H1 (cell line): Measurements from ENCODE around the gene OR2T12. TPM values are rescaled to one million over a fixed set of nuclear protein-coding genes. Genes with fewer than 3 reads are reported as not detected.

Experiments used
- polyA plus RNA-seq, 7 experiments: library from polyadenylated mRNA; depleted of rRNA in 3 of 7; stranded (reverse) in 5 of 7; unstranded in 2 of 7; fragments of >200 nt in 5 of 7; fragments of 200-250 nt in 2 of 7; gene quantifications; 1 replicate in 5 of 7; 2 replicates in 1 of 7; 4 replicates in 1 of 7; pipeline versions ENCODE4 v1.2.1 to v1.2.3, GENCODE V29; 2011 to 2013; ENCODE audit warnings: missing spikeins in 2 of 7, mixed read lengths in 2 of 7
- total RNA-seq: library from RNA; stranded (reverse); fragmentation: NEBNext Ultra II Directional; extraction: Animal tissue kit (Norgen Biotek cat#: 25700); gene quantifications from 2 replicates; pipeline ENCODE4 v1.2.1, GENCODE V29; 2021
- TF ChIP-seq, protein P1 (sequence below): fragments of 300-600 bp; sonication (generic); IDR thresholded peaks from 2 replicates; pipeline ENCODE4 v1.7.1; 2012; ENCODE audit warnings: low read length, moderate library complexity, mild to moderate bottlenecking, inconsistent platforms; ENCODE audit not compliant: insufficient replicate concordance

Gene OR2T12
- total and polyA plus RNA-seq, 2 of the 8 experiments (the other 6 are each of a cell fraction or from before 2014, with no cell fraction given), result not detected

DNA sequence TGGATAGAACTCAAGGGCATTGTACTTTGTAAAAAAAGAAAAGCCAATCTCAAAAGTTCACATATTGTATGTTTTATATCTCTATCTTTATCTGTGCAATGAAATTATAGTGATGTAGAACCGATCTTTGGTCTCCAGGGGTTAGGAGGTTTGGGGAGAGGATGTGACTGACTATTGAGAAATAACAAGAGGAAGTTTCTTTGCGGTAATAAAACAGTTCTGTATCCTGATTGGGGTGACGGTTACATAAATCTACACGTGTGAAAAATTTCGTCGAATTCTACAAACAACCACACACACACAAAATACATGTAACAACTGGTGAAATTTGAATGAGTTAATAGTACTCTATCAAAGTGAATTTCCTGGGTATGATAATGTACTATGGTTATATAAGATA, 14.8 kb downstream of the OR2T12 start (continued):
- TF ChIP-seq, protein P1, sequence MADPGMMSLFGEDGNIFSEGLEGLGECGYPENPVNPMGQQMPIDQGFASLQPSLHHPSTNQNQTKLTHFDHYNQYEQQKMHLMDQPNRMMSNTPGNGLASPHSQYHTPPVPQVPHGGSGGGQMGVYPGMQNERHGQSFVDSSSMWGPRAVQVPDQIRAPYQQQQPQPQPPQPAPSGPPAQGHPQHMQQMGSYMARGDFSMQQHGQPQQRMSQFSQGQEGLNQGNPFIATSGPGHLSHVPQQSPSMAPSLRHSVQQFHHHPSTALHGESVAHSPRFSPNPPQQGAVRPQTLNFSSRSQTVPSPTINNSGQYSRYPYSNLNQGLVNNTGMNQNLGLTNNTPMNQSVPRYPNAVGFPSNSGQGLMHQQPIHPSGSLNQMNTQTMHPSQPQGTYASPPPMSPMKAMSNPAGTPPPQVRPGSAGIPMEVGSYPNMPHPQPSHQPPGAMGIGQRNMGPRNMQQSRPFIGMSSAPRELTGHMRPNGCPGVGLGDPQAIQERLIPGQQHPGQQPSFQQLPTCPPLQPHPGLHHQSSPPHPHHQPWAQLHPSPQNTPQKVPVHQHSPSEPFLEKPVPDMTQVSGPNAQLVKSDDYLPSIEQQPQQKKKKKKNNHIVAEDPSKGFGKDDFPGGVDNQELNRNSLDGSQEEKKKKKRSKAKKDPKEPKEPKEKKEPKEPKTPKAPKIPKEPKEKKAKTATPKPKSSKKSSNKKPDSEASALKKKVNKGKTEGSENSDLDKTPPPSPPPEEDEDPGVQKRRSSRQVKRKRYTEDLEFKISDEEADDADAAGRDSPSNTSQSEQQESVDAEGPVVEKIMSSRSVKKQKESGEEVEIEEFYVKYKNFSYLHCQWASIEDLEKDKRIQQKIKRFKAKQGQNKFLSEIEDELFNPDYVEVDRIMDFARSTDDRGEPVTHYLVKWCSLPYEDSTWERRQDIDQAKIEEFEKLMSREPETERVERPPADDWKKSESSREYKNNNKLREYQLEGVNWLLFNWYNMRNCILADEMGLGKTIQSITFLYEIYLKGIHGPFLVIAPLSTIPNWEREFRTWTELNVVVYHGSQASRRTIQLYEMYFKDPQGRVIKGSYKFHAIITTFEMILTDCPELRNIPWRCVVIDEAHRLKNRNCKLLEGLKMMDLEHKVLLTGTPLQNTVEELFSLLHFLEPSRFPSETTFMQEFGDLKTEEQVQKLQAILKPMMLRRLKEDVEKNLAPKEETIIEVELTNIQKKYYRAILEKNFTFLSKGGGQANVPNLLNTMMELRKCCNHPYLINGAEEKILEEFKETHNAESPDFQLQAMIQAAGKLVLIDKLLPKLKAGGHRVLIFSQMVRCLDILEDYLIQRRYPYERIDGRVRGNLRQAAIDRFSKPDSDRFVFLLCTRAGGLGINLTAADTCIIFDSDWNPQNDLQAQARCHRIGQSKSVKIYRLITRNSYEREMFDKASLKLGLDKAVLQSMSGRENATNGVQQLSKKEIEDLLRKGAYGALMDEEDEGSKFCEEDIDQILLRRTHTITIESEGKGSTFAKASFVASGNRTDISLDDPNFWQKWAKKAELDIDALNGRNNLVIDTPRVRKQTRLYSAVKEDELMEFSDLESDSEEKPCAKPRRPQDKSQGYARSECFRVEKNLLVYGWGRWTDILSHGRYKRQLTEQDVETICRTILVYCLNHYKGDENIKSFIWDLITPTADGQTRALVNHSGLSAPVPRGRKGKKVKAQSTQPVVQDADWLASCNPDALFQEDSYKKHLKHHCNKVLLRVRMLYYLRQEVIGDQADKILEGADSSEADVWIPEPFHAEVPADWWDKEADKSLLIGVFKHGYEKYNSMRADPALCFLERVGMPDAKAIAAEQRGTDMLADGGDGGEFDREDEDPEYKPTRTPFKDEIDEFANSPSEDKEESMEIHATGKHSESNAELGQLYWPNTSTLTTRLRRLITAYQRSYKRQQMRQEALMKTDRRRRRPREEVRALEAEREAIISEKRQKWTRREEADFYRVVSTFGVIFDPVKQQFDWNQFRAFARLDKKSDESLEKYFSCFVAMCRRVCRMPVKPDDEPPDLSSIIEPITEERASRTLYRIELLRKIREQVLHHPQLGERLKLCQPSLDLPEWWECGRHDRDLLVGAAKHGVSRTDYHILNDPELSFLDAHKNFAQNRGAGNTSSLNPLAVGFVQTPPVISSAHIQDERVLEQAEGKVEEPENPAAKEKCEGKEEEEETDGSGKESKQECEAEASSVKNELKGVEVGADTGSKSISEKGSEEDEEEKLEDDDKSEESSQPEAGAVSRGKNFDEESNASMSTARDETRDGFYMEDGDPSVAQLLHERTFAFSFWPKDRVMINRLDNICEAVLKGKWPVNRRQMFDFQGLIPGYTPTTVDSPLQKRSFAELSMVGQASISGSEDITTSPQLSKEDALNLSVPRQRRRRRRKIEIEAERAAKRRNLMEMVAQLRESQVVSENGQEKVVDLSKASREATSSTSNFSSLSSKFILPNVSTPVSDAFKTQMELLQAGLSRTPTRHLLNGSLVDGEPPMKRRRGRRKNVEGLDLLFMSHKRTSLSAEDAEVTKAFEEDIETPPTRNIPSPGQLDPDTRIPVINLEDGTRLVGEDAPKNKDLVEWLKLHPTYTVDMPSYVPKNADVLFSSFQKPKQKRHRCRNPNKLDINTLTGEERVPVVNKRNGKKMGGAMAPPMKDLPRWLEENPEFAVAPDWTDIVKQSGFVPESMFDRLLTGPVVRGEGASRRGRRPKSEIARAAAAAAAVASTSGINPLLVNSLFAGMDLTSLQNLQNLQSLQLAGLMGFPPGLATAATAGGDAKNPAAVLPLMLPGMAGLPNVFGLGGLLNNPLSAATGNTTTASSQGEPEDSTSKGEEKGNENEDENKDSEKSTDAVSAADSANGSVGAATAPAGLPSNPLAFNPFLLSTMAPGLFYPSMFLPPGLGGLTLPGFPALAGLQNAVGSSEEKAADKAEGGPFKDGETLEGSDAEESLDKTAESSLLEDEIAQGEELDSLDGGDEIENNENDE, result no peak
- TF ChIP-seq, all 59 proteins: peak for 0
